ENCODE data around the gene GLIPR1.
"Not testable (repeated sequence)": the region's sequence is repeated elsewhere in the genome, so short reads cannot be mapped to it uniquely, and the experiment has no call there.

Gene GLIPR1

DNA sequence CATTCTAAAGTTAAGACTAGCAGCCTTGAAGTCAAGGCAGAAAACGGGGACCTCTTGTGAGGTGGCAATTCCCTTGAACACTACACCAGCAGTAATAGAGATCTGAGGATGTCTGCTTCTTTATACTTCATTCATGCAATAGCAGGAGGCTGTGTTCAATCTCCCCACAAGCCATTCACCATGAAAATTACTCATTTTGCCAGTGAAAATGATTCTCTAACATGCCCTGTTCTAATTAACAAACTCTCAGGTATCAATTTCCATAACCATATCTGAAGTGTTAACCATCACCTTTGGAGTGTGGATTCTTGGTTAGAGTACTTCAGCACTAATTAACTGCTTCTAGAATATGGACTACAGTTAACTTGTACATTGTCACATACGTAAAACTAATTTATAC lies 3.4 kb upstream of the GLIPR1 start:
- no peak overlapping the region for H3K4me3 ChIP-seq (ENCODE audit: low read depth, low read length)

DNA sequence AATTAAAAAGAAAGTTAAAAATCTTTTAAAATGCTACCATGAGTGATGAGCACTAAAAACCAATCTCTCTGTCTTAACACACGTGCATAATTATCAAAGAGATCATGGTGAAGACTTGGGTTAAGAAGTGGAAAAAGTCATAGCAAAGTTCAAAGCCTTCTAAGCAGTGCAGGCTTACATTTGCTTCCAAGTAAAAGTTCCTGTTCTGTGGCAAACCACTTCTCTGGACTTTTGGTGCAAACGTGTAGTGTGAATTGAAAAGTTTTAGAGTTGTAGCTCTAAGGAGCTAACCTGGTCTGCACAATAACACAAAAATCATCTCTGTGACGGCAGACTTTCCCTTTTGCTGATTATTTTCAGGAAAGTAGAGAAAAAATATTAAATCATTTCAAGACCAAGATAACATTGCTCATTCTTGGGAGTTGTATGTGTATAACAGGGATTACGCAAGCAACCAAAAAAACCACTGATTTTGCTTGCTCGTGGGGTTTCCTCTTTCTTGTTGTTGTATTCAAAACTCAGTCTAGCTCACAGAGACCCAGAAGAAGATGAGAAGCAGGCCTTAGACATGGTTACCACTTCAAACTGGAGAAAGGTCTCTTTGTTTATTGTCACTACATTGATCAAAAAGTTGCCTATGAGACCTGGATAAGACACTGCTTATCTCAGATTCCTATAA lies 2.3 kb upstream of the GLIPR1 start:
- TF ChIP-seq CTCF (IDR thresholded peaks at IDR 0.05; ENCODE audit: borderline replicate concordance, insufficient read depth, low read depth, low read length), result no peak
- H3K4me3 ChIP-seq (ENCODE audit: low read depth, low read length), result no peak overlapping the region

More for the DNA sequence above, 3.4 kb upstream of the GLIPR1 start:
- no peak for TF ChIP-seq CTCF (IDR thresholded peaks at IDR 0.05; ENCODE audit: borderline replicate concordance, insufficient read depth, low read depth, low read length)

- no peak overlapping the region for H3K4me3 ChIP-seq (ENCODE audit: low read depth, low read length)
- TF ChIP-seq CTCF (IDR thresholded peaks at IDR 0.05; ENCODE audit: borderline replicate concordance, insufficient read depth, low read depth, low read length), result no peak
Observed at GRCh38 chr12:75479963-75480461, 543 bp upstream of the GLIPR1 start.

DNA sequence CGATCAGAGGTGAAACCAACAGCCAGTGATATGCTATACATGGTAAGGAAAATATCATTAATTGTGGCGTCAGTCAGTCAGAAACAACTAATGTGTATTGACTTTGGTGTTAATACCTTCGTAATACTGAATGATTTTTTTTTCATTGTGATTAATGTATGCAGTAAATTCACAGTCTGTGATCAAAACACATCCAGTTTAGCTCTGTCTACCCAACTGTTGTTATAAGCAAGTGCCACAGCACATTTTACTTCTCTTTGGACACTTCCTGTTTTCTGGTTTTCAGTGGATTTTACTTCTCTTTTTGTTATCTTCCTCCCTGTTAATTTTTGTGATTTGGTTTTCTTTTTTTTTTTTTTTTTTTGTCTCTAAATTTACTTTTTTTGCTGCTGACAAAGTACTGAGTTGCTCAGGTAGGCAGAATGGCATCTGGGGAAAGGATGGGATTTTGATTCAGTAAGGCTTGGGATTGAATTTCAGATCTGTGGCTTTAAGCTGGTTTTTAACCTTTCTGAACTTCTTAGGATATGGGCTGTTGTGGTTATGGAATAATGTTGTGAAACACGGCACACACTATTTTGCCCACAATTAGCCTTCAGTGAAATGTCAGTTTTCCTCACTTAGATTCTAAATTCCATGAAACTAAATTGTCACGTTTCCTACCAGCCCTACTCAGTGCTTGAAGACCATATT lies 604 bp downstream of the GLIPR1 start:
- TF ChIP-seq CTCF (IDR thresholded peaks at IDR 0.05; ENCODE audit: borderline replicate concordance, insufficient read depth, low read depth, low read length), result no peak
- H3K4me3 ChIP-seq (ENCODE audit: low read depth, low read length), result peak overlapping the region; percentile 57

GRCh38 chr12:75481774-75482173 lies 1.2 kb downstream of the GLIPR1 start:
- TF ChIP-seq CTCF (IDR thresholded peaks at IDR 0.05; ENCODE audit: borderline replicate concordance, insufficient read depth, low read depth, low read length), result no peak
- peak overlapping the region; percentile 57 for H3K4me3 ChIP-seq (ENCODE audit: low read depth, low read length)

DNA sequence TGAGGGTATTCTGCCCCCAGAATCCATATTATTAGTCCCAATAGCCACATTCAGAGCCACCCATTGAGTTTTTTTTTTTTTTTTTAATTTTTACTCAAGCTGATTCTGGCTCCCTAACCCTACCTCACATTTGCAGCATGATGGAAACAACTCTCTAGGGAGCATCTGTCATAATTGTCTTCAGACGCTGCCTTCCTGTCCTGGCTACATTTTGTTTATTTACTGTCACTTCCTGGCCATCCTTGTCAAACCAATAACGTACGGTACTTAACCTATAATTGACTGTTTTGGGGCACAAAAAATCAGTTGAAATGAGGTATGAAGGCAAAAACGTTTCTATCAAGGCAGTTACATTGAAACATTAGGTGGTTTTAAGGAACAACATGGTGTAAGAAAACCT lies 2.1 kb downstream of the GLIPR1 start:
- TF ChIP-seq CTCF (IDR thresholded peaks at IDR 0.05; ENCODE audit: borderline replicate concordance, insufficient read depth, low read depth, low read length), result no peak
- peak overlapping the region; percentile 57 for H3K4me3 ChIP-seq (ENCODE audit: low read depth, low read length)

DNA sequence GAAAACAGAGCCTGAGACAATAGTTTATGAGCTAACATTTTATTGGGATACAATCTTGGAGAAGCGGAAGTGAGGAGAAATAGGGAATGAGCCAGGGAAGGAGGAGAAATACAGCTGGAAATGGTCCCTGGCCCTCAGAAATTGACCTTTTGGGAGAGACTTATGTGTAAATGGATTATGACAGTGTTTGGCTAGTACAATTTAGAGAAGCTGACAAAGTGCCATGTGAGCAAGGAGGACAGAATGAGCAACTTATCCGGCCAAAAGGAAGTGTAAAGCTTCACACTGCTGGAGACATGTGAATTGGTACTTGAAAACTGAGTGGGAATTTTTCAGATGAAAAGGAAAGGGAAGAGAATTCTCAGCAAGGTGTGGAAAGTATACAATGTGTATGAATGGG lies 2.9 kb downstream of the GLIPR1 start:
- H3K4me3 ChIP-seq (ENCODE audit: low read depth, low read length), result no peak overlapping the region
- no peak for TF ChIP-seq CTCF (IDR thresholded peaks at IDR 0.05; ENCODE audit: borderline replicate concordance, insufficient read depth, low read depth, low read length)

DNA sequence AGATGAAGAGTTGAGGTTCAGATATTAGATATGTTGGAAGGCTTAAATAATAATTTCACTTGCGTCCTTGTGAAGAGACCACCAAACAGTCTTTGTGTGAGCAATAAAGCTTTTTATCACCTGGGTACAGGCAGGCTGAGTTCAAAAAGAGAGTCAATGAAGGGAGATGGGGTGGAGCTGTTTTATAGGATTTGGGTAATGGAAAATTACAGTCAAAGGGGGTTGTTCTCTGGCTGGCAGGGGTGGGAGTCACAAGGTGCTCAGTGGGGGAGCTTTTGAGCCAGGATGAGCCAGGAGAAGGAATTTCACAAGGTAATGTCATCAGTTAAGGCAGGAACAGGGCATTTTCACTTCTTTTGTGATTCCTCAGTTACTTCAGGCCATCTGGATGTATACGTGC lies 3.9 kb downstream of the GLIPR1 start:
- not testable (repeated sequence) for H3K4me3 ChIP-seq (ENCODE audit: low read depth, low read length)

All from GM12875 (cell line).